GM12874 (cell line): Measurements from ENCODE around the gene SEMA4C.

Experiments used
- CTCF ChIP-seq: IDR thresholded peaks from 2 replicates; pipeline ENCODE4 v1.5.1; 2011; ENCODE audit warnings: low read depth, mild to moderate bottlenecking, control low read depth, low read length, moderate library complexity; ENCODE audit not compliant: insufficient read depth

Gene SEMA4C

GRCh38 chr2:96895032-96895745, 25.3 kb upstream of the SEMA4C start:
- TF ChIP-seq CTCF = no peak

DNA sequence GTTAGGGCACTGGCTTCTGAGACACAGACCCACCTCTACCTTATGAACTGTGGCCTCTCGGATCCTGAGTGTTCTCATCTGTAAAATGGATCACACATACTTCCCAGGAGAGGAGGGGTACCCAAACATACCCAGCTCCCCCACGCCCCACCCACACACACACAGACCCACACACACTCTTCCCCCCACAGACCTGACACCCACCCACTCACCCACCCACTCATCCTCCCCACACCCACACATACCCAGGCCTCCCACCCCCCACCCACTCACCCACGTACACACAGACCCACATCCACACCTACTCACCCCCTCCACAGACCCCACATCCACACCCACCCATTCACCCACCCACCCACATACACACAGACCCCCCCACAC, 24.3 kb upstream of the SEMA4C start:
- no peak for TF ChIP-seq CTCF

DNA sequence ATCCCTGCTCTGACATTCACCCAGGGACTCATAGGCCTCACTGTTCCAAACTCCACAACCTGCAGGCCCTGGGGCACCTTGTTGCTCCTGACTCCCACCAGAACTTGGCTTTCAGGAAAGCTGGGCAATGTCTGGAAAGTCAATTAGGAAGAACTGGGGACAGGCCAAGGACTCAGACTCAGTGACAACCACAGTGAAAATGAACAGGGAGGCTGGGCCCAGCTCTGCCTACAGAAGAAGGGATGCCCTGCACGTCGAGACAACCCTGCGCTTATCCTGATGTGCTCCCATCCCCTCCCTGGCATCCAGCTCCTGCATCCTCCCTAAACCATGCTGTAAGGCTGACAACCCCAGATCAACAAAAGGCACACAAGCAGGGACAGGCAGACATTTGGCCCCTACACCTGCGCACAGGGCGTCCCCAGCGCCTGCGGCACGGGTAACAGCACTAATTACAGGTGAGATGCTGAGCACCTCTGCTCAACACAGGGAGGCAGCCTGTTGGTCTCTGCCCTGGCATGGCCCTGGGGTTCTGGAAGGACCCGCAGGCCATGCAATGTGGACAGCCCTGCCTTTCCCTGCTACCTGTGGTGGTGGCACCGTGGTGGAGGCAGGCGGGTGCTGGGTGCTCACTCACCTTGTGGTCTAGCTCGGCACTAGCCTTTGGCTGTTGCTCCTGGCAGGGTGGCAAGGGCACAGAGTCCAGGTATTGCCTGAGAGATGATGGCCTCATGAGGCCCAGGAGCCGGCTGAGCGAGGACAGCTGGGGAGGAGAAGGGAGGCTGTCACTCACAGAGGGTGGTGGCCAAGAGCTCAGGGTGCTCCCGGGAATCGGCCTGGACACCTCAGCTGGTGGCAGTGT, 23.6 kb upstream of the SEMA4C start:
- no peak for TF ChIP-seq CTCF

DNA sequence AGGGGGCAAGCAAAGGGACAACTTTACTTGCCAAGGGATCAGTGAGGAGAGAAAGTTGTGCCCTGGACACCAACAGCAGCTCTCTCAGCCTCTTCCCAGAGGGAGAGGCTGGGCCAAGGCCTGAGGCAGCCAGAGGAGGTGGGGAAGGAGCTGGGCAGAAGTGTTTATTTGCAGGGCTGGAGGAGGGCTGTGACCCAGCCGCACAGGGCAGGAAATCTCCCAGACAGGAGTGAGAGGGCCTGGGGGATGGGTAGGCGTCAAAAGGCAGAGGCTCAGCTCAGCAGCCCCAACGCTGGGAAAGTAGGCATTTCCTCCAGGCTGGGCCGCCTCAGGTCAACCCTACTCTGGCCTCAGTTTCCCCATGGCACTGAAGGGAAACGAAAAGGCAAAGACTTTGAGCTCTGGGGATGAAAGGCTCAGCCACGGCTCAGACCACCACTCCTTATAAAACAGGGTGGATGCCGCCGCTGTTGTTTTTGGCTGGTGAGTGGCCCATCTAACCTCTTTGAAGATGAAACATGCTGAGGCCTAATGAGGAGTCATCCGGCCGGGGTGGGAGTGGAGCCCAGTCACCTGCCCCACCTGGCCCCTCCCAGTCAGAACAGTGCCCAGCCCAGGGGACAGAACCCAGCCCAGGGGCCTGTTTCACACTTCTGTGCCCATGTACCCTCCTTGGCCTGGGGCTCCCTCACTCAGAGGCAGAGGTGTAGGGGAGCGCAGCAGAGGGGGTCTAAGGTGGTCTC, 21.9 kb upstream of the SEMA4C start:
- no peak for TF ChIP-seq CTCF

DNA sequence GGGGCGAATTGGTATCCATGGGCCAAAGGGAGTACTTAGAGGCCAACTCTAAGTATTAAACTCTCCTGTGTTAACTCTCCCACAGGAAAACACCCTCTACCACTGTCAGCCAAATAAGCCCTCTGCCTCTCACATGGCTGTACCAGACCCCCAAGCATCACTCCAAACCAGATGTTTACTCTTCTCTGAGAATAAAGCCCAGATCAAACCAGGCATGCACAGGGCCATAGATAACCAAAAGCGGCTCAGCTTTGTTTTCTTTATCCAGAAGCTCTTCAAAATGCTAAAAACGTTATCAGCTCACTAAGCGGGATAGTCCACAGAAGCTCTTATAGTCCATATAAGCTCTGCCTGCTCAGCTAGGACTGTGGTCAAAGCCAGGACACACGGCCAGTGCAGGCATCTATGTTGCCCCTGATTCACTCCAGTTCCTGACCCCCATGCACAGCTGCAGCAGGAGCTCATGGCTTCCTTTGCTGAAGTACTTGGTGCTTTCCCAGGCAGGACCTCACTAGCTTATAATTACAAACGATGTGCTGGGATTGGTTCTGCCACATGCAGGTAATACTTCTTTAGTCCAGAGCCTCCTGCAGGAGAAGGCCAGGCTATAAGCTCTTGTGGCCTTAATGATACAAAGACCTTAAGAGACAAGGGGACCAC, 21.0 kb upstream of the SEMA4C start:
- no peak for TF ChIP-seq CTCF

- TF ChIP-seq CTCF = no peak
Measured at GRCh38 chr2:96890252-96890651, 20.4 kb upstream of the SEMA4C start.
